Esophagus muscularis mucosa (tissue), 3 donors: ENCODE measurements around the gene ZBTB32.

Experiments used
- POLR2A ChIP-seq: fragments of 450-650 bp; IDR thresholded peaks from one replicate; pipeline ENCODE4 v1.6.1; 2017; ENCODE audit warnings: antibody characterized with exemption, moderate library complexity, mild to moderate bottlenecking, low read depth
- POLR2AphosphoS5 ChIP-seq, 2 donors: sonication (generic); formaldehyde crosslinking; IDR thresholded peaks; one replicate each; pipeline ENCODE4 v1.6.1; 2017; ENCODE audit warnings: antibody characterized with exemption in 2 of 2
- TF ChIP-seq, protein P1 (sequence below), 3 experiments: fragments of 200-600 bp in 2 of 3; fragments of 450-650 bp in 1 of 3; sonication (generic) in 2 of 3; IDR thresholded peaks; one replicate each; pipeline ENCODE4 v1.5.1; 2017 to 2019; ENCODE audit warnings: antibody characterized with exemption in 3 of 3, mild to moderate bottlenecking in 2 of 3, moderate library complexity in 1 of 3

- TF ChIP-seq, protein P1, sequence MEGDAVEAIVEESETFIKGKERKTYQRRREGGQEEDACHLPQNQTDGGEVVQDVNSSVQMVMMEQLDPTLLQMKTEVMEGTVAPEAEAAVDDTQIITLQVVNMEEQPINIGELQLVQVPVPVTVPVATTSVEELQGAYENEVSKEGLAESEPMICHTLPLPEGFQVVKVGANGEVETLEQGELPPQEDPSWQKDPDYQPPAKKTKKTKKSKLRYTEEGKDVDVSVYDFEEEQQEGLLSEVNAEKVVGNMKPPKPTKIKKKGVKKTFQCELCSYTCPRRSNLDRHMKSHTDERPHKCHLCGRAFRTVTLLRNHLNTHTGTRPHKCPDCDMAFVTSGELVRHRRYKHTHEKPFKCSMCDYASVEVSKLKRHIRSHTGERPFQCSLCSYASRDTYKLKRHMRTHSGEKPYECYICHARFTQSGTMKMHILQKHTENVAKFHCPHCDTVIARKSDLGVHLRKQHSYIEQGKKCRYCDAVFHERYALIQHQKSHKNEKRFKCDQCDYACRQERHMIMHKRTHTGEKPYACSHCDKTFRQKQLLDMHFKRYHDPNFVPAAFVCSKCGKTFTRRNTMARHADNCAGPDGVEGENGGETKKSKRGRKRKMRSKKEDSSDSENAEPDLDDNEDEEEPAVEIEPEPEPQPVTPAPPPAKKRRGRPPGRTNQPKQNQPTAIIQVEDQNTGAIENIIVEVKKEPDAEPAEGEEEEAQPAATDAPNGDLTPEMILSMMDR (IDR thresholded peaks at IDR 0.05): no peak
- TF ChIP-seq POLR2A: no peak
- TF ChIP-seq POLR2AphosphoS5 (IDR thresholded peaks at IDR 0.05): no peak
Measured at GRCh38 chr19:35671818-35672217, 32.5 kb upstream of the ZBTB32 start.
